ENCODE results near the gene KCNMB2. TPM values are rescaled to one million over a fixed set of nuclear protein-coding genes. Genes with fewer than 3 reads are reported as not detected.

Gene KCNMB2
- total RNA-seq, 1 donor from 2014 or later: not detected

DNA sequence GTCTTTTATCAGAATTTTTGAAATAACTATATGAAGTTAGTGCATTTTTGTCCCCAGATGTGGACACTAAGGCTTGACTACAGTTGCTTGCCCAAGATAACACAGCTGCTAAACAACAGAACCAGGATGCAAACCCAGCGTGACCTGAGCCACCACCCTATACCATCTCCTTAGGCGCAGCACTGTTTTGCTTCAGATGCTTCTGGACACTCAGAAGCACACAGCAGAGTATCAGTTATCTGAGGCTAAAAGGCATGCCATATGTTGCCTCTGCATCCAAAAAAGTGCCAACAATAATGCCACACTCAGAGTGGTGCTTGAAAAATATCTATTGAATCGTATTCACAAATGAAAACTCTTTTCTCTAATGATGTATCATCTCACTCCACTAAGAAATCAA is 24.5 kb downstream of the KCNMB2 start:
- TF ChIP-seq CTCF (IDR thresholded peaks at IDR 0.05): no peak
- H3K27ac Mint-ChIP-seq (ENCODE audit: unreplicated experiment): no peak overlapping the region
- DNase-seq (ENCODE audit: extremely low spot score, unreplicated experiment): no peak
- H3K36me3 Mint-ChIP-seq (ENCODE audit: unreplicated experiment): no peaks in the 10 kb centered on the region
- peaks cover 17% of the 10 kb centered on the region for H3K27me3 Mint-ChIP-seq (ENCODE audit: unreplicated experiment)
- H3K9me3 Mint-ChIP-seq (ENCODE audit: unreplicated experiment): no peaks in the 10 kb centered on the region
- no peak overlapping the region for H3K4me3 Mint-ChIP-seq (ENCODE audit: unreplicated experiment)
- peaks cover 5% of the 10 kb centered on the region for H3K4me1 Mint-ChIP-seq (ENCODE audit: unreplicated experiment)

- Mint-ChIP-seq H3K4me1 (ENCODE audit: unreplicated experiment) (peaks cover 5% of the 10 kb centered on the region), H3K4me3 (ENCODE audit: unreplicated experiment) (no peak overlapping the region), H3K27me3 (ENCODE audit: unreplicated experiment) (peaks cover 17% of the 10 kb centered on the region), H3K36me3 (ENCODE audit: unreplicated experiment) (no peaks in the 10 kb centered on the region), H3K9me3 (ENCODE audit: unreplicated experiment) (no peaks in the 10 kb centered on the region), H3K27ac (ENCODE audit: unreplicated experiment) (no peak overlapping the region)
- DNase-seq (ENCODE audit: extremely low spot score, unreplicated experiment): no peak
- TF ChIP-seq CTCF (IDR thresholded peaks at IDR 0.05): no peak
Observed at GRCh38 chr3:178561239-178561638, 25.0 kb downstream of the KCNMB2 start.

- Mint-ChIP-seq H3K4me3 (ENCODE audit: unreplicated experiment) (no peak overlapping the region), H3K27ac (ENCODE audit: unreplicated experiment) (no peak overlapping the region), H3K9me3 (ENCODE audit: unreplicated experiment) (no peaks in the 10 kb centered on the region), H3K36me3 (ENCODE audit: unreplicated experiment) (no peaks in the 10 kb centered on the region), H3K27me3 (ENCODE audit: unreplicated experiment) (peaks cover 21% of the 10 kb centered on the region), H3K4me1 (ENCODE audit: unreplicated experiment) (peaks cover 5% of the 10 kb centered on the region)
- no peak for DNase-seq (ENCODE audit: extremely low spot score, unreplicated experiment)
- TF ChIP-seq CTCF (IDR thresholded peaks at IDR 0.05): no peak
Observed at GRCh38 chr3:178562143-178562946, 26.1 kb downstream of the KCNMB2 start.

DNA sequence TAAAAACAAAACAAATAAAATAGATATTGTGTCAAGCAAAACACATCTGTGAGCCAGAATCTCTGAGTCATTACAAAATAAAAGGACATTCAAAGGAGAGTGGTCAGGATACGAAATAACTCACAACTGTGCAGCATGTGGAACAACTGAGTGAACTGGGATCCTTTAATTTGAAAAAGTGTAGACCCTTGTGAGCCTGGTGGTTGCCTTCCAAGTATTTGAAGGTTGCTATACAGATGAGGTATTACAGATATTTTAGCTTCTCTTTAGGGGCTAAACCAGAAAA is 26.7 kb downstream of the KCNMB2 start:
- no peak for TF ChIP-seq CTCF (IDR thresholded peaks at IDR 0.05)
- Mint-ChIP-seq H3K4me1 (ENCODE audit: unreplicated experiment) (peaks cover 5% of the 10 kb centered on the region), H3K27me3 (ENCODE audit: unreplicated experiment) (peaks cover 16% of the 10 kb centered on the region), H3K9me3 (ENCODE audit: unreplicated experiment) (no peaks in the 10 kb centered on the region), H3K4me3 (ENCODE audit: unreplicated experiment) (no peak overlapping the region), H3K36me3 (ENCODE audit: unreplicated experiment) (no peaks in the 10 kb centered on the region), H3K27ac (ENCODE audit: unreplicated experiment) (no peak overlapping the region)
- DNase-seq (ENCODE audit: extremely low spot score, unreplicated experiment): no peak

DNA sequence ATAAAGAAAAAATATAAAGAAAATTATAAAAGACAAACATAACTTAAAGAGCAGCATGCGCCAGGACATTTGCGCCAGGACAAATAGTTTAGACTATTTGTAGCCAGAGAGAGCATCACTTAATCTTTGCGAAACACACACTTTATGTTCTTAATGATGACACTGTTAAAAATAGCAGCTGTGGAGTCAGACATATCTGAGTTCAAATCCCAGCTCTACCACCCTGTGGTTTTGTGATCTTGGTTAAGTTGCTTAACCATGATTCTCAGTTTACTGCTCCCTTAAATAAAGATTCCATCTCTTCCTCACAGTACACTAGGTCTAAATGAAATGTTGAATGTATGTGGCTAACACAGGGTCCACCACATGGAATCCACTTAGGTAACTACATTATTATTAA is 31.4 kb downstream of the KCNMB2 start:
- H3K9me3 Mint-ChIP-seq (ENCODE audit: unreplicated experiment): no peaks in the 10 kb centered on the region
- no peaks in the 10 kb centered on the region for H3K36me3 Mint-ChIP-seq (ENCODE audit: unreplicated experiment)
- peaks cover 2% of the 10 kb centered on the region for H3K4me1 Mint-ChIP-seq (ENCODE audit: unreplicated experiment)
- no peak for TF ChIP-seq CTCF (IDR thresholded peaks at IDR 0.05)
- peaks cover 30% of the 10 kb centered on the region for H3K27me3 Mint-ChIP-seq (ENCODE audit: unreplicated experiment)
- no peak overlapping the region for H3K4me3 Mint-ChIP-seq (ENCODE audit: unreplicated experiment)
- no peak overlapping the region for H3K27ac Mint-ChIP-seq (ENCODE audit: unreplicated experiment)
- DNase-seq (ENCODE audit: extremely low spot score, unreplicated experiment): no peak

All from osteocyte (in vitro differentiated cells).